Central memory CD8-positive, alpha-beta T cell (primary cell): ENCODE data around the gene XRCC4.

Experiments
- ATAC-seq: fragments of 150-1000 bp; cut with Tn5 transposase; replicated peaks from 2 replicates; pipeline ENCODE4 v1.10.0; 2022; ENCODE audit warnings: mild to moderate bottlenecking, moderate FRiP score, moderate number of reproducible peaks; ENCODE audit not compliant: poor library complexity, severe bottlenecking; ENCODE audit errors: extremely low read depth
- DNase-seq, 2 donors: peaks; one replicate each; pipeline ENCODE4 v3.0.0; 2021; ENCODE audit warnings: low spot score in 2 of 2
- H3K27ac Mint-ChIP-seq: one replicate; pipeline ENCODE4 v1.8.0; 2022; ENCODE audit warnings: low read depth, mild to moderate bottlenecking, moderate library complexity, mixed read lengths
- H3K27me3 Mint-ChIP-seq: one replicate; pipeline ENCODE4 v1.8.0; 2022; ENCODE audit warnings: mixed read lengths
- H3K36me3 Mint-ChIP-seq: one replicate; pipeline ENCODE4 v1.8.0; 2022; ENCODE audit warnings: mild to moderate bottlenecking, moderate library complexity, mixed read lengths; ENCODE audit not compliant: insufficient read depth
- H3K4me1 Mint-ChIP-seq: one replicate; pipeline ENCODE4 v1.8.0; 2022; ENCODE audit warnings: mixed read lengths
- H3K4me3 Mint-ChIP-seq: one replicate; pipeline ENCODE4 v1.8.0; 2022; ENCODE audit warnings: mild to moderate bottlenecking, moderate library complexity, mixed read lengths
- H3K9me3 Mint-ChIP-seq: one replicate; pipeline ENCODE4 v1.8.0; 2022; ENCODE audit warnings: mixed read lengths

Gene XRCC4

GRCh38 chr5:83277953-83278352, 200.6 kb downstream of the XRCC4 start:
- Mint-ChIP-seq H3K27ac (no peak overlapping the region), H3K27me3 (no peaks in the 10 kb centered on the region), H3K4me1 (no peaks in the 10 kb centered on the region), H3K36me3 (peaks cover 1% of the 10 kb centered on the region), H3K4me3 (no peak overlapping the region), H3K9me3 (peaks cover 6% of the 10 kb centered on the region)
- no peak for ATAC-seq
- DNase-seq, result no peak

GRCh38 chr5:83281176-83281575, 203.8 kb downstream of the XRCC4 start:
- H3K27me3 Mint-ChIP-seq, result no peaks in the 10 kb centered on the region
- no peaks in the 10 kb centered on the region for H3K9me3 Mint-ChIP-seq
- peaks cover 1% of the 10 kb centered on the region for H3K36me3 Mint-ChIP-seq
- no peak overlapping the region for H3K27ac Mint-ChIP-seq
- ATAC-seq (no peak), DNase-seq (no peak)
- H3K4me3 Mint-ChIP-seq, result no peak overlapping the region
- H3K4me1 Mint-ChIP-seq, result no peaks in the 10 kb centered on the region

GRCh38 chr5:83281658-83282057, 204.3 kb downstream of the XRCC4 start:
- Mint-ChIP-seq H3K4me3 (no peak overlapping the region), H3K27ac (no peak overlapping the region), H3K9me3 (no peaks in the 10 kb centered on the region), H3K36me3 (peaks cover 1% of the 10 kb centered on the region), H3K27me3 (no peaks in the 10 kb centered on the region), H3K4me1 (no peaks in the 10 kb centered on the region)
- ATAC-seq (no peak), DNase-seq (no peak)

GRCh38 chr5:83283761-83284160, 206.4 kb downstream of the XRCC4 start:
- ATAC-seq, result no peak
- Mint-ChIP-seq H3K27me3 (no peaks in the 10 kb centered on the region), H3K27ac (no peak overlapping the region), H3K4me3 (no peak overlapping the region), H3K9me3 (peaks cover 5% of the 10 kb centered on the region), H3K36me3 (peaks cover 1% of the 10 kb centered on the region), H3K4me1 (no peaks in the 10 kb centered on the region)
- no peak for DNase-seq

- Mint-ChIP-seq H3K9me3 (peaks cover 5% of the 10 kb centered on the region), H3K27ac (no peak overlapping the region), H3K36me3 (peaks cover 1% of the 10 kb centered on the region), H3K27me3 (no peaks in the 10 kb centered on the region), H3K4me1 (no peaks in the 10 kb centered on the region), H3K4me3 (no peak overlapping the region)
- no peak for DNase-seq
- no peak for ATAC-seq
These were observed 208.5 kb downstream of the XRCC4 start for GRCh38 chr5:83285661-83286398.

- ATAC-seq (no peak), DNase-seq (no peak)
- no peak overlapping the region for H3K4me3 Mint-ChIP-seq
- no peaks in the 10 kb centered on the region for H3K4me1 Mint-ChIP-seq
- H3K36me3 Mint-ChIP-seq, result no peaks in the 10 kb centered on the region
- no peak overlapping the region for H3K27ac Mint-ChIP-seq
- H3K9me3 Mint-ChIP-seq, result peaks cover 2% of the 10 kb centered on the region
- no peaks in the 10 kb centered on the region for H3K27me3 Mint-ChIP-seq
These were observed 216.9 kb downstream of the XRCC4 start for GRCh38 chr5:83294246-83294645.

GRCh38 chr5:83299353-83299752, 222.0 kb downstream of the XRCC4 start:
- peaks cover 6% of the 10 kb centered on the region for H3K9me3 Mint-ChIP-seq
- H3K4me1 Mint-ChIP-seq, result no peaks in the 10 kb centered on the region
- DNase-seq (no peak), ATAC-seq (no peak)
- no peak overlapping the region for H3K27ac Mint-ChIP-seq
- H3K27me3 Mint-ChIP-seq, result no peaks in the 10 kb centered on the region
- no peak overlapping the region for H3K4me3 Mint-ChIP-seq
- H3K36me3 Mint-ChIP-seq, result no peaks in the 10 kb centered on the region

GRCh38 chr5:83306572-83307241, 229.4 kb downstream of the XRCC4 start:
- H3K36me3 Mint-ChIP-seq, result no peaks in the 10 kb centered on the region
- H3K9me3 Mint-ChIP-seq, result peaks cover 7% of the 10 kb centered on the region
- H3K4me1 Mint-ChIP-seq, result no peaks in the 10 kb centered on the region
- DNase-seq, result no peak
- H3K27ac Mint-ChIP-seq, result no peak overlapping the region
- ATAC-seq, result no peak
- no peak overlapping the region for H3K4me3 Mint-ChIP-seq
- no peaks in the 10 kb centered on the region for H3K27me3 Mint-ChIP-seq

- Mint-ChIP-seq H3K4me3 (no peak overlapping the region), H3K4me1 (no peaks in the 10 kb centered on the region), H3K36me3 (no peaks in the 10 kb centered on the region), H3K9me3 (peaks cover 12% of the 10 kb centered on the region), H3K27ac (no peak overlapping the region), H3K27me3 (no peaks in the 10 kb centered on the region)
- no peak for DNase-seq
- no peak for ATAC-seq
These were observed 235.3 kb downstream of the XRCC4 start for GRCh38 chr5:83312663-83313062.

- H3K36me3 Mint-ChIP-seq, result no peaks in the 10 kb centered on the region
- peaks cover 12% of the 10 kb centered on the region for H3K9me3 Mint-ChIP-seq
- H3K27ac Mint-ChIP-seq, result no peak overlapping the region
- no peaks in the 10 kb centered on the region for H3K4me1 Mint-ChIP-seq
- DNase-seq (no peak), ATAC-seq (no peak)
- no peaks in the 10 kb centered on the region for H3K27me3 Mint-ChIP-seq
- H3K4me3 Mint-ChIP-seq, result no peak overlapping the region
These were observed 236.1 kb downstream of the XRCC4 start for GRCh38 chr5:83313436-83313835.

- H3K36me3 Mint-ChIP-seq, result no peaks in the 10 kb centered on the region
- no peak overlapping the region for H3K27ac Mint-ChIP-seq
- H3K27me3 Mint-ChIP-seq, result no peaks in the 10 kb centered on the region
- no peaks in the 10 kb centered on the region for H3K4me1 Mint-ChIP-seq
- no peak for DNase-seq
- ATAC-seq, result no peak
- no peaks in the 10 kb centered on the region for H3K9me3 Mint-ChIP-seq
- no peak overlapping the region for H3K4me3 Mint-ChIP-seq
These were observed 244.2 kb downstream of the XRCC4 start for GRCh38 chr5:83321483-83322055.

GRCh38 chr5:83322273-83322924, 245.1 kb downstream of the XRCC4 start:
- Mint-ChIP-seq H3K36me3 (no peaks in the 10 kb centered on the region), H3K4me1 (no peaks in the 10 kb centered on the region), H3K27ac (no peak overlapping the region), H3K4me3 (no peak overlapping the region), H3K27me3 (no peaks in the 10 kb centered on the region), H3K9me3 (no peaks in the 10 kb centered on the region)
- ATAC-seq (no peak), DNase-seq (no peak)
